ENCODE measurements around the gene SLC6A17.

SLC6A17 gene

GRCh38 chr1:110159168-110159567 is 8.9 kb downstream of the SLC6A17 start:
- Mint-ChIP-seq H3K9me3 (no peaks in the 10 kb centered on the region), H3K27me3 (peaks cover 24% of the 10 kb centered on the region), H3K27ac (no peak overlapping the region), H3K4me3 (no peak overlapping the region), H3K4me1 (no peaks in the 10 kb centered on the region), H3K36me3 (no peaks in the 10 kb centered on the region)

- H3K9me3 Mint-ChIP-seq, result no peaks in the 10 kb centered on the region
- no peaks in the 10 kb centered on the region for H3K4me1 Mint-ChIP-seq
- no peak overlapping the region for H3K4me3 Mint-ChIP-seq
- no peak overlapping the region for H3K27ac Mint-ChIP-seq
- peaks cover 15% of the 10 kb centered on the region for H3K27me3 Mint-ChIP-seq
- no peaks in the 10 kb centered on the region for H3K36me3 Mint-ChIP-seq
Observed at GRCh38 chr1:110160538-110161100, 10.3 kb downstream of the SLC6A17 start.

- Mint-ChIP-seq H3K4me1 (no peaks in the 10 kb centered on the region), H3K9me3 (no peaks in the 10 kb centered on the region), H3K27me3 (peaks cover 13% of the 10 kb centered on the region), H3K27ac (no peak overlapping the region), H3K36me3 (no peaks in the 10 kb centered on the region), H3K4me3 (no peak overlapping the region)
Observed at GRCh38 chr1:110161165-110161564, 10.9 kb downstream of the SLC6A17 start.

GRCh38 chr1:110161849-110162248 is 11.6 kb downstream of the SLC6A17 start:
- H3K27ac Mint-ChIP-seq, result no peak overlapping the region
- no peaks in the 10 kb centered on the region for H3K9me3 Mint-ChIP-seq
- no peaks in the 10 kb centered on the region for H3K4me1 Mint-ChIP-seq
- peaks cover 10% of the 10 kb centered on the region for H3K27me3 Mint-ChIP-seq
- no peak overlapping the region for H3K4me3 Mint-ChIP-seq
- H3K36me3 Mint-ChIP-seq, result no peaks in the 10 kb centered on the region

GRCh38 chr1:110163591-110163990 is 13.3 kb downstream of the SLC6A17 start:
- Mint-ChIP-seq H3K27ac (no peak overlapping the region), H3K27me3 (peaks cover 2% of the 10 kb centered on the region), H3K4me3 (no peak overlapping the region), H3K4me1 (no peaks in the 10 kb centered on the region), H3K9me3 (no peaks in the 10 kb centered on the region), H3K36me3 (no peaks in the 10 kb centered on the region)

GRCh38 chr1:110164725-110165350 is 14.5 kb downstream of the SLC6A17 start:
- Mint-ChIP-seq H3K9me3 (no peaks in the 10 kb centered on the region), H3K4me3 (no peak overlapping the region), H3K27ac (no peak overlapping the region), H3K4me1 (no peaks in the 10 kb centered on the region), H3K36me3 (no peaks in the 10 kb centered on the region), H3K27me3 (no peaks in the 10 kb centered on the region)

GRCh38 chr1:110165761-110166231 is 15.5 kb downstream of the SLC6A17 start:
- H3K4me3 Mint-ChIP-seq, result no peak overlapping the region
- H3K9me3 Mint-ChIP-seq, result no peaks in the 10 kb centered on the region
- no peaks in the 10 kb centered on the region for H3K36me3 Mint-ChIP-seq
- no peaks in the 10 kb centered on the region for H3K27me3 Mint-ChIP-seq
- H3K4me1 Mint-ChIP-seq, result no peaks in the 10 kb centered on the region
- no peak overlapping the region for H3K27ac Mint-ChIP-seq

GRCh38 chr1:110166861-110167260 is 16.6 kb downstream of the SLC6A17 start:
- no peak overlapping the region for H3K27ac Mint-ChIP-seq
- no peaks in the 10 kb centered on the region for H3K36me3 Mint-ChIP-seq
- H3K9me3 Mint-ChIP-seq, result no peaks in the 10 kb centered on the region
- no peaks in the 10 kb centered on the region for H3K4me1 Mint-ChIP-seq
- no peaks in the 10 kb centered on the region for H3K27me3 Mint-ChIP-seq
- no peak overlapping the region for H3K4me3 Mint-ChIP-seq

GRCh38 chr1:110170766-110171733 is 20.8 kb downstream of the SLC6A17 start:
- Mint-ChIP-seq H3K4me1 (no peaks in the 10 kb centered on the region), H3K4me3 (no peak overlapping the region), H3K9me3 (no peaks in the 10 kb centered on the region)

GRCh38 chr1:110172001-110172400 is 21.7 kb downstream of the SLC6A17 start:
- Mint-ChIP-seq H3K9me3 (no peaks in the 10 kb centered on the region), H3K4me1 (no peaks in the 10 kb centered on the region), H3K4me3 (no peak overlapping the region), H3K27ac (no peak overlapping the region), H3K36me3 (no peaks in the 10 kb centered on the region), H3K27me3 (no peaks in the 10 kb centered on the region)

More at GRCh38 chr1:110170766-110171733, 20.8 kb downstream of the SLC6A17 start:
- Mint-ChIP-seq H3K27ac (no peak overlapping the region), H3K27me3 (no peaks in the 10 kb centered on the region), H3K36me3 (no peaks in the 10 kb centered on the region)

- H3K36me3 Mint-ChIP-seq, result no peaks in the 10 kb centered on the region
- H3K27me3 Mint-ChIP-seq, result no peaks in the 10 kb centered on the region
- no peak overlapping the region for H3K27ac Mint-ChIP-seq
- H3K4me1 Mint-ChIP-seq, result no peaks in the 10 kb centered on the region
- no peak overlapping the region for H3K4me3 Mint-ChIP-seq
- peaks cover under 1% of the 10 kb centered on the region for H3K9me3 Mint-ChIP-seq
Observed at GRCh38 chr1:110173466-110174105, 23.3 kb downstream of the SLC6A17 start.

- H3K4me3 Mint-ChIP-seq, result no peak overlapping the region
- no peak overlapping the region for H3K27ac Mint-ChIP-seq
- H3K36me3 Mint-ChIP-seq, result no peaks in the 10 kb centered on the region
- peaks cover 4% of the 10 kb centered on the region for H3K9me3 Mint-ChIP-seq
- H3K4me1 Mint-ChIP-seq, result no peaks in the 10 kb centered on the region
- H3K27me3 Mint-ChIP-seq, result no peaks in the 10 kb centered on the region
Observed at GRCh38 chr1:110174961-110175360, 24.7 kb downstream of the SLC6A17 start.

GRCh38 chr1:110176299-110176956 is 26.1 kb downstream of the SLC6A17 start:
- Mint-ChIP-seq H3K4me1 (no peaks in the 10 kb centered on the region), H3K4me3 (no peak overlapping the region), H3K36me3 (no peaks in the 10 kb centered on the region), H3K27me3 (no peaks in the 10 kb centered on the region), H3K9me3 (peaks cover 4% of the 10 kb centered on the region), H3K27ac (no peak overlapping the region)

- H3K36me3 Mint-ChIP-seq, result no peaks in the 10 kb centered on the region
- H3K9me3 Mint-ChIP-seq, result peaks cover 4% of the 10 kb centered on the region
- H3K4me3 Mint-ChIP-seq, result no peak overlapping the region
- H3K27ac Mint-ChIP-seq, result no peak overlapping the region
- no peaks in the 10 kb centered on the region for H3K4me1 Mint-ChIP-seq
- H3K27me3 Mint-ChIP-seq, result no peaks in the 10 kb centered on the region
Observed at GRCh38 chr1:110177775-110178174, 27.5 kb downstream of the SLC6A17 start.

- H3K27ac Mint-ChIP-seq, result no peak overlapping the region
- H3K36me3 Mint-ChIP-seq, result no peaks in the 10 kb centered on the region
- peaks cover 2% of the 10 kb centered on the region for H3K9me3 Mint-ChIP-seq
- no peaks in the 10 kb centered on the region for H3K4me1 Mint-ChIP-seq
- H3K27me3 Mint-ChIP-seq, result peaks cover 1% of the 10 kb centered on the region
- no peak overlapping the region for H3K4me3 Mint-ChIP-seq
Observed at GRCh38 chr1:110183642-110184167, 33.4 kb downstream of the SLC6A17 start.

Measured in activated naive CD4-positive, alpha-beta T cell treated with anti-CD3 and anti-CD28 coated beads, Interleukin-2, amount 50 U/mL, for 24 hours (primary cell).